Nephron (organoid): ENCODE data around the gene FUT7.

Experiments
- H3K27ac Mint-ChIP-seq, 3 experiments: 2 replicates each; pipeline ENCODE4 v1.8.0; 2020; ENCODE audit warnings: mixed read lengths in 3 of 3, mild to moderate bottlenecking in 2 of 3, moderate library complexity in 1 of 3
- H3K27me3 Mint-ChIP-seq: 2 replicates; pipeline ENCODE4 v1.8.0; 2021; ENCODE audit warnings: low read depth, mild to moderate bottlenecking, moderate library complexity, mixed read lengths
- H3K36me3 Mint-ChIP-seq: 2 replicates; pipeline ENCODE4 v1.8.0; 2020; ENCODE audit warnings: low read depth, mixed read lengths
- H3K4me1 Mint-ChIP-seq: 2 replicates; pipeline ENCODE4 v1.8.0; 2020; ENCODE audit warnings: mixed read lengths
- H3K4me3 Mint-ChIP-seq, 3 experiments: 2 replicates each; pipeline ENCODE4 v1.8.0; 2020; ENCODE audit warnings: mild to moderate bottlenecking in 3 of 3, mixed read lengths in 3 of 3, moderate library complexity in 2 of 3
- H3K9me3 Mint-ChIP-seq: 2 replicates; pipeline ENCODE4 v1.8.0; 2020; ENCODE audit warnings: mixed read lengths
- TF ChIP-seq, protein P1 (sequence below), 3 experiments: fragments of 200-600 bp; sonication (generic); IDR thresholded peaks; one replicate each; pipeline ENCODE4 v1.5.0; 2021; ENCODE audit warnings: antibody characterized with exemption in 3 of 3; ENCODE audit not compliant: unreplicated experiment in 3 of 3

Gene FUT7

DNA sequence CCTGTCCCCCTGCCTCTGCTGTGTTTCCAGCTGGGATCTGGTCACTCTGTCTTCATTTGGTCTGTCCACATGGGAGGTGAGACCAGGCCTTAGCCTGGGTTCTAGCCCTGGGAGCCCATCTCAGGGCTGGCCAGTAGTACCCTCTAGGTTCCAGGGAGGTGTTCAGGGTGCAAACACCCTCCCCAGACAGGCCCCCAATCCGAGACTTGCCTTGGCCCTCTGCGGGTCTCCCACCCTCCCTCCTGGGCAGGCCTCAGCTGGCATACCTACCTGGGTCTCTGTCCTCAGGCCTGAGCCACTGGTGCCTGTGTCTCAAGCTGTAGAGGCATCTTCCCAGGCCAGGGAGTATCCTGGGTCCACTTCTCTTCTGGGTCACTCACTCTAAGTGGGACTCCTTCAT is 39.4 kb upstream of the FUT7 start:
- Mint-ChIP-seq H3K27me3 (peaks cover 49% of the 10 kb centered on the region), H3K4me3 (peak overlapping the region; percentile 69 to 76 (median 71)), H3K36me3 (no peaks in the 10 kb centered on the region), H3K4me1 (peaks cover 7% of the 10 kb centered on the region), H3K9me3 (no peaks in the 10 kb centered on the region), H3K27ac (peak overlapping the region in 1 of 3 experiments; percentile 60)
- TF ChIP-seq, protein P1, sequence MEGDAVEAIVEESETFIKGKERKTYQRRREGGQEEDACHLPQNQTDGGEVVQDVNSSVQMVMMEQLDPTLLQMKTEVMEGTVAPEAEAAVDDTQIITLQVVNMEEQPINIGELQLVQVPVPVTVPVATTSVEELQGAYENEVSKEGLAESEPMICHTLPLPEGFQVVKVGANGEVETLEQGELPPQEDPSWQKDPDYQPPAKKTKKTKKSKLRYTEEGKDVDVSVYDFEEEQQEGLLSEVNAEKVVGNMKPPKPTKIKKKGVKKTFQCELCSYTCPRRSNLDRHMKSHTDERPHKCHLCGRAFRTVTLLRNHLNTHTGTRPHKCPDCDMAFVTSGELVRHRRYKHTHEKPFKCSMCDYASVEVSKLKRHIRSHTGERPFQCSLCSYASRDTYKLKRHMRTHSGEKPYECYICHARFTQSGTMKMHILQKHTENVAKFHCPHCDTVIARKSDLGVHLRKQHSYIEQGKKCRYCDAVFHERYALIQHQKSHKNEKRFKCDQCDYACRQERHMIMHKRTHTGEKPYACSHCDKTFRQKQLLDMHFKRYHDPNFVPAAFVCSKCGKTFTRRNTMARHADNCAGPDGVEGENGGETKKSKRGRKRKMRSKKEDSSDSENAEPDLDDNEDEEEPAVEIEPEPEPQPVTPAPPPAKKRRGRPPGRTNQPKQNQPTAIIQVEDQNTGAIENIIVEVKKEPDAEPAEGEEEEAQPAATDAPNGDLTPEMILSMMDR (IDR thresholded peaks at IDR 0.05; ENCODE audit: unreplicated experiment in 3 of 3), result no peak

GRCh38 chr9:137070906-137071275 is 39.0 kb upstream of the FUT7 start:
- TF ChIP-seq, protein P1 (IDR thresholded peaks at IDR 0.05; ENCODE audit: unreplicated experiment in 3 of 3), result peak in 2 of 3 experiments; percentile 25 to 26
- Mint-ChIP-seq H3K4me1 (peaks cover 7% of the 10 kb centered on the region), H3K27ac (peak overlapping the region in 1 of 3 experiments; percentile 60), H3K9me3 (no peaks in the 10 kb centered on the region), H3K4me3 (peak overlapping the region; percentile 69 to 76 (median 71)), H3K36me3 (no peaks in the 10 kb centered on the region), H3K27me3 (peaks cover 45% of the 10 kb centered on the region)

- H3K27ac Mint-ChIP-seq, result peak within 1 kb of the TSS in 1 of 3 experiments; percentile 60
- TF ChIP-seq, protein P1 (IDR thresholded peaks at IDR 0.05; ENCODE audit: unreplicated experiment in 3 of 3), result peak in 1 of 3 experiments; percentile 13
- H3K4me3 Mint-ChIP-seq, result peak within 1 kb of the TSS; percentile 69 to 76 (median 71)
- no peaks in the 10 kb centered on the region for H3K9me3 Mint-ChIP-seq
- H3K4me1 Mint-ChIP-seq, result peaks cover 7% of the 10 kb centered on the region
- H3K27me3 Mint-ChIP-seq, result peaks cover 40% of the 10 kb centered on the region
- no peaks in the 10 kb centered on the region for H3K36me3 Mint-ChIP-seq
Measured at GRCh38 chr9:137070201-137070905, 38.5 kb upstream of the FUT7 start, which contains the start of gene SAPCD2. SAPCD2 (minus strand) TSS chr9:137070557; CDS start chr9:137070460, 97 bp downstream.

DNA sequence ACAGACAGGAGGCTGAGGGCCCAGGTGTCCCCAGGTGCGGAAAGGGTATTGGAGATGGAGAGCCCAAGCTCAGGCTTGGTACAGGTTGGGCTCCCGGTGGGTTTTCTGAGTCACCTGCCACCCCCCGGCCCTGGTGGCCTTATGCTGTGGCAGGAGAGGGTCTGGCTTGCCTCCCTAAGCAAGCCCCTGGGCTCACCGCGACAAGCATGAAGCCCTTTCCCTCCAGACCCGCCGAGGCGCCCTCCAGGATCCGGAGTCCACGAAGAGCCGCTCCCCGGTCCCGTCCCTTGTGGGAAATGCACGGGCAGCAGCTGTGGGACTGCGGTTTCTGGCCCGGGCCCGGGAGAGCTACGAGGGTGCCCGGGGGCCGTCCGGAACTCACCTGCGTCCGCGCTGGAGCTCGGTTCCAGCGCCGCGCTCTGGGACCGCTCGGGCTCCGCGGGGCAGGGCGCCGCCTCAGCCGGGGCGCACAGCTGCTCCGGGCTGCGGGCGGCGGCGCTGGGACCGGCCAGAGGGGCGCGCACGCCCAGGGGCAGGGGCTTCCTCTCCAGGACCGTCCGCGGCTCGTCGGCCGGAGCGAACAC is 37.7 kb upstream of the FUT7 start:
- TF ChIP-seq, protein P1 (IDR thresholded peaks at IDR 0.05; ENCODE audit: unreplicated experiment in 3 of 3), result no peak
- H3K36me3 Mint-ChIP-seq, result no peaks in the 10 kb centered on the region

GRCh38 chr9:137068539-137069507 is 36.9 kb upstream of the FUT7 start:
- H3K4me3 Mint-ChIP-seq, result peak overlapping the region; percentile 21 to 68 (median 38)
- H3K9me3 Mint-ChIP-seq, result no peaks in the 10 kb centered on the region
- H3K27me3 Mint-ChIP-seq, result peaks cover 29% of the 10 kb centered on the region
- H3K4me1 Mint-ChIP-seq, result peaks cover 7% of the 10 kb centered on the region
- TF ChIP-seq, protein P1 (IDR thresholded peaks at IDR 0.05; ENCODE audit: unreplicated experiment in 3 of 3), result no peak
- H3K36me3 Mint-ChIP-seq, result no peaks in the 10 kb centered on the region
- no peak overlapping the region for H3K27ac Mint-ChIP-seq

More for the DNA sequence above, 37.7 kb upstream of the FUT7 start:
- Mint-ChIP-seq H3K27me3 (peaks cover 32% of the 10 kb centered on the region), H3K4me1 (peaks cover 7% of the 10 kb centered on the region), H3K27ac (no peak overlapping the region), H3K9me3 (no peaks in the 10 kb centered on the region), H3K4me3 (peak overlapping the region; percentile 21 to 63 (median 22))
